ENCODE results near the gene BCDIN3D.

The BCDIN3D gene

DNA sequence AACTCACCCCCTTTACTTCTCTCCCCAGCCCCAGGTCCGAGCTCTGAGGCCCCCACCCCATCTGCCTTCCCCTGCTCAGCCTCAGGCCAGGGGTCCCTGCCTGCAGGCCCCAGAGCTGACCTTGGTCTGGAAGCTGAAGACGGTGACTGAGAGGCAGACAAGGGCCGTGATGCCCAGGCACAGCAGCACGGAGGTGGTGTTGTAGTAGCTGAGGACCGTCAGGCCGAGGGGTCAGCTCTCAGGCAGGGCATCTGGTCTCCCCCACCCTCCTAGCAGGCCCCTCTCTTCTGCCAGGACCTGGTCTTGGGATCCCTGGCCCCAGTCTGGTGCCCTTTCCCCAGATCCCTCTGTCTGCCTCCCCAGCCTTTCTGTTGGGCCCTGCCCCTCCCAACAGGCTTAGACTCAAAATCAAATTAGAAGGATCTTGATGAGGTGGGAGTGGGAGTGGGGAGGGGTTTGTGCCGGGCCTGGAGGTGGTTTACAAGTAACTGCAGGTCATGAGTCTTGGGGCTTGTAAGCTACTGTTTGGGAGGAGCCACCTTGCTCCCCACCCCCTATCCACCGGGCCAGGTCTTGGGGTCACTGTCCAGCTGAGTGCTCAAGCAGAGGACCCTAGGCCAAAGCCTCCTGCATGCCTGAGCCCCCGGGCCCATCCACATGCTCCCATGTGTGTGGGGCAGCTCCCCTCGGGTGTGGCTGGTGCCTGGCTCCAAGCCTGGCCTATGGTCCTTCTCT, 46.6 kb upstream of the BCDIN3D start:
- no peak overlapping the region for H3K4me3 ChIP-seq (replicated peaks; ENCODE audit: low read depth, low read length)
- DNase-seq (ENCODE audit: extremely low read depth, insufficient read length), result no peak
- no peaks in the 10 kb centered on the region; the same call in 1 of the 2 replicates for H3K27me3 ChIP-seq (replicated peaks; ENCODE audit: control insufficient read depth, insufficient read depth, low read length)
- H3K36me3 ChIP-seq (ENCODE audit: control insufficient read depth, insufficient read depth, low read length), result no peaks in the 10 kb centered on the region
- TF ChIP-seq, protein P1, sequence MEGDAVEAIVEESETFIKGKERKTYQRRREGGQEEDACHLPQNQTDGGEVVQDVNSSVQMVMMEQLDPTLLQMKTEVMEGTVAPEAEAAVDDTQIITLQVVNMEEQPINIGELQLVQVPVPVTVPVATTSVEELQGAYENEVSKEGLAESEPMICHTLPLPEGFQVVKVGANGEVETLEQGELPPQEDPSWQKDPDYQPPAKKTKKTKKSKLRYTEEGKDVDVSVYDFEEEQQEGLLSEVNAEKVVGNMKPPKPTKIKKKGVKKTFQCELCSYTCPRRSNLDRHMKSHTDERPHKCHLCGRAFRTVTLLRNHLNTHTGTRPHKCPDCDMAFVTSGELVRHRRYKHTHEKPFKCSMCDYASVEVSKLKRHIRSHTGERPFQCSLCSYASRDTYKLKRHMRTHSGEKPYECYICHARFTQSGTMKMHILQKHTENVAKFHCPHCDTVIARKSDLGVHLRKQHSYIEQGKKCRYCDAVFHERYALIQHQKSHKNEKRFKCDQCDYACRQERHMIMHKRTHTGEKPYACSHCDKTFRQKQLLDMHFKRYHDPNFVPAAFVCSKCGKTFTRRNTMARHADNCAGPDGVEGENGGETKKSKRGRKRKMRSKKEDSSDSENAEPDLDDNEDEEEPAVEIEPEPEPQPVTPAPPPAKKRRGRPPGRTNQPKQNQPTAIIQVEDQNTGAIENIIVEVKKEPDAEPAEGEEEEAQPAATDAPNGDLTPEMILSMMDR (IDR thresholded peaks at IDR 0.05; ENCODE audit: insufficient read depth, low read length, poor library complexity, severe bottlenecking), result no peak

DNA sequence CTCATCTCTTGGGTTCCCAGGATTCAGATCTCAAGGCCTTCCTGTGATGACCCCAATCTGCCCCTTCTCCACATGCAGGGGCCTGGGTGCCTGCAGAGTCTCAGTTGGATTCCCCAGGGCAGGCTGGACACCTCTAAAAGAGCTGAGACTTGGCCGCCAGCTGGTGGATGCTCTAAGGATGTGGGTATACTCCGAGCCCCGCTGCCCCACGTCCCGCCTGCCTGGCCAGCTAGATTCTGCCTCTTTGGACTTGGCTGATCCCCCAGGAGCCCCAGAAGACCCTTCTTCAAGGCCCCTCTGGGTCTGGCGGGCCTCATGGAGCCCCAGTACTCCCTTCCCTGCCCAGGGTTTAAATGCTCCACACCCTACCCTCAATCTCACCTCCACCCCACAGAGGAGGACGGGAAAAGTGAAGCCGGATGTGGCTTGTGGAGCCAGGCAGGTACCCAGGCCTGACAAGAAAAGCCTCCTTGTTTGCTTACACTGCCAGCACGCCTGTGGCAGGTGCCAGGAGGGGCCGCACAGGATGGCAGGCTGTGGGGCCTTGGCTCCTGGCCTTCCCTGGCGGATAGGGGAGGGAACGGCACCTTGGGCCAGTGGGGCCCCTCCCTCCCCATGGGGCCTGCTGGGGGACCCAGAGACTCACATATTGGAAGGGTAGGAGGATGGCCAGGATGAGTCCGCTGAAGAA, 45.7 kb upstream of the BCDIN3D start:
- no peaks in the 10 kb centered on the region; the same call in 1 of the 2 replicates for H3K27me3 ChIP-seq (replicated peaks; ENCODE audit: control insufficient read depth, insufficient read depth, low read length)
- H3K36me3 ChIP-seq (ENCODE audit: control insufficient read depth, insufficient read depth, low read length), result no peaks in the 10 kb centered on the region
- TF ChIP-seq, protein P1 (IDR thresholded peaks at IDR 0.05; ENCODE audit: insufficient read depth, low read length, poor library complexity, severe bottlenecking), result no peak
- H3K4me3 ChIP-seq (replicated peaks; ENCODE audit: low read depth, low read length), result no peak overlapping the region
- DNase-seq (ENCODE audit: extremely low read depth, insufficient read length), result no peak

DNA sequence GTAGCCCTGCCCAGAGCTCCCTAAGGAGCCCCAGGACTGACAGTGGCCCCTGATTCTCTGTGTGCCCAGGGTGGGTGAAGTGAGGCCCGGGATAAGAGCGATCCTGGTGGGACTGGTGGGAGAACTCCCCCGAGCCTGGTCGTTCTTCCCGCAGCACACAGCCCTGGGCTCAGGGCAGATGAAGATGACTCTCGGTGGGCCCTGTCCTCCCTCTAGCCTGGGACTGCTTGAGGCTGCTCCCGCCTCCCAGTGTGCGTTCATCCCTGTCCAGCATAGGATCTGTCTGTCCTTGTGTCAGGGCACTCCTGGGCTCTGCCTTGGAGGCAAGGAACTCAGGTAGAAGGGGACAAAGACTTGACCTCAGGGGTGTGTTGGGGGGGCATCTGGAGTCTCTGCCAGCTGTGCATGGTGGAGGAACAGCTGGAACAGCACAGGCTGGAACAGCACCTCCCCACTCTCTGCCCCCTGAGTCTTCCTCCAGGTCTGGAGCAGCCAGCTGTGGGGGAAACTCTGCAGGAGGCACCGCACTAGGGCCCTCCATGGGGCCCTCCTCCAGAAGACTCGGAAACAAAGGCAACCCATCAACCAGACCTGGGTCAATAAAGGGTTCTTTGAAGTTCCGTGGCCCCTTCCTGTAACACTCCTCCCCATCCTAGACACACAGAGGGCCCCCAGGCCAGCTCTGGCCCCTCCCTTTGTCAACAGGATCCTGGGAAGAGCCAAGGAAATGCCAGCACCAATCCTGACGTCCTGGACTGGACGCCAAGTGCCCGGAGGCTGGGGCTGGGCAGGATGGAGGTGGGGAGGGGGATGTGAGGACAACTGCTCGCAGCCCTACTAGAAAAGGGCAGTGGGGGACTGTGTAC, 44.9 kb upstream of the BCDIN3D start:
- TF ChIP-seq, protein P1 (IDR thresholded peaks at IDR 0.05; ENCODE audit: insufficient read depth, low read length, poor library complexity, severe bottlenecking), result no peak
- Histone ChIP-seq H3K36me3 (ENCODE audit: control insufficient read depth, insufficient read depth, low read length) (no peaks in the 10 kb centered on the region), H3K27me3 (replicated peaks; ENCODE audit: control insufficient read depth, insufficient read depth, low read length) (no peaks in the 10 kb centered on the region; the same call in 1 of the 2 replicates), H3K4me3 (replicated peaks; ENCODE audit: low read depth, low read length) (no peak overlapping the region)
- DNase-seq (ENCODE audit: extremely low read depth, insufficient read length), result no peak

DNA sequence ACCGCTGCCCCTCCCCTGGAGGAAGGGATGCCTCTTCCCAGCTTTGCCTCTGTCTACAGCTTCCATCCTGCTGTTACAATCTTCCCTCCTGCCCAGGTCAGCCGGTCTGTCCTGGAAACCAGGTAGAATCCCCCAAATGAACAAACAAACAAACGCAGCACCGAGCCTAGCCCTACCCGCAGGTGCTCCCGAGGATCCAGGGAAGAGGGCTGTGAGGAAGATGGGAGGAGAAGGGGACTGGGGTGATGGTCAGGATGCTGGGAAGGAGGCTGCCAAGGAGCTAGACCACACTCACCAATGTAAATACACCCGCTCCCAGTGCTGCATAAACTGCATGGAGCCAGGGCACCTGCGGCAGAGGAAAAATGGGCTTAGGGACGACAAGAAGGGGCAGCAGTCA, 44.2 kb upstream of the BCDIN3D start:
- Histone ChIP-seq H3K36me3 (ENCODE audit: control insufficient read depth, insufficient read depth, low read length) (no peaks in the 10 kb centered on the region), H3K4me3 (replicated peaks; ENCODE audit: low read depth, low read length) (no peak overlapping the region), H3K27me3 (replicated peaks; ENCODE audit: control insufficient read depth, insufficient read depth, low read length) (no peaks in the 10 kb centered on the region; the same call in 1 of the 2 replicates)
- TF ChIP-seq, protein P1 (IDR thresholded peaks at IDR 0.05; ENCODE audit: insufficient read depth, low read length, poor library complexity, severe bottlenecking), result no peak
- DNase-seq (ENCODE audit: extremely low read depth, insufficient read length), result no peak

DNA sequence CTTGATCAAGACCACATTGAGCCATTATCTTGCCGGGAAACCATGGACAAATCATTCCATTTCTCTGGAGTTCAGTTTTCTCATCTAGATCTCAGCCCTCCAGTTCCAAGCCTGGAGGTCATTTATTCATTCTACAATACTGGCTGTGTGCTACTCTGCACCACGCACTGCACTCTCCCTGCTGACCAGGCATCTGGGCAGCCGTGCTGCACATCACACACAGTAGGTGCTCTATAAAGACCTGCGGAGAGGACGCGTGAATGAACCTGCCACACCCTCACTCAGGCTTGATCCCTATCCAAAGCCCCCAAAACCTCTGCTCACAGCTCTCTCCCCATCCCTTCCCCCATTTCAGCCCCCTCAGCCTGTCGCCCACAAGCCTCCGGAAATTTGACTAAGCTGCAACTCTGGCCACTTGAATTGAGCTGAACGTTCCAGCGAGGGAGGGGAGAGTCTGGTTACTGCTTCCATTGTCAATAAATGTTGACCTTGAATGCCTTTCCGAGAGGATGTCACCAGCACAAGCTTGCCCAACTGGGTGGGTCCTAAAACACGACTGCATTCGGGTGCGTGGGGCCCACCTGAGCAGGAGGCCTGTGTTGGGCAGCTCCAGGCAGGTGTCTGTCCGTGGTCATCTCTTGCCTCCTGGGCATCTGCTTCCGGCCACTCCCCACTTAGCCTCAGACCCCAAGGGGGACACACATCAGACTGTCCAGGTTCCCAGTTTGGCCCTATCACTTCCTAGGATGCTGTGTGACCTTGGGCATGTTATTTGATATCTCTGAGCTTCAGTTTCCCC, 43.0 kb upstream of the BCDIN3D start:
- no peaks in the 10 kb centered on the region for H3K36me3 ChIP-seq (ENCODE audit: control insufficient read depth, insufficient read depth, low read length)
- no peaks in the 10 kb centered on the region; the same call in 1 of the 2 replicates for H3K27me3 ChIP-seq (replicated peaks; ENCODE audit: control insufficient read depth, insufficient read depth, low read length)
- H3K4me3 ChIP-seq (replicated peaks; ENCODE audit: low read depth, low read length), result no peak overlapping the region
- no peak for DNase-seq (ENCODE audit: extremely low read depth, insufficient read length)
- TF ChIP-seq, protein P1 (IDR thresholded peaks at IDR 0.05; ENCODE audit: insufficient read depth, low read length, poor library complexity, severe bottlenecking), result no peak
